BE2C (cell line): ENCODE results near the gene ALOX12.
A peak's percentile ranks its signal among the peaks of the same experiment; 100 is the strongest.

Experiments used
- DNase-seq: peaks from one replicate; pipeline ENCODE4 v3.0.0-alpha.2; 2020
- H3K27me3 ChIP-seq: fragments of 250-450 bp; sonication (Bioruptor Pico); 2 replicates; pipeline ENCODE4 v1.5.1; 2020; ENCODE audit warnings: mild to moderate bottlenecking
- H3K36me3 ChIP-seq: fragments of 250-450 bp; sonication (Bioruptor Pico); 2 replicates; pipeline ENCODE4 v1.5.1; 2020; ENCODE audit warnings: mild to moderate bottlenecking
- H3K4me1 ChIP-seq: fragments of 250-450 bp; sonication (Bioruptor Pico); 2 replicates; pipeline ENCODE4 v1.5.1; 2020
- H3K4me3 ChIP-seq: 2 replicates; pipeline ENCODE4 v1.5.1; 2011; ENCODE audit warnings: low read depth, low read length
- H3K9me3 ChIP-seq: fragments of 250-450 bp; sonication (Bioruptor Pico); 2 replicates; pipeline ENCODE4 v1.5.1; 2020
- TF ChIP-seq, protein P1 (sequence below): IDR thresholded peaks from 2 replicates; pipeline ENCODE4 v1.5.1; 2012; ENCODE audit warnings: mild to moderate bottlenecking, low read depth, low read length

Gene ALOX12

DNA sequence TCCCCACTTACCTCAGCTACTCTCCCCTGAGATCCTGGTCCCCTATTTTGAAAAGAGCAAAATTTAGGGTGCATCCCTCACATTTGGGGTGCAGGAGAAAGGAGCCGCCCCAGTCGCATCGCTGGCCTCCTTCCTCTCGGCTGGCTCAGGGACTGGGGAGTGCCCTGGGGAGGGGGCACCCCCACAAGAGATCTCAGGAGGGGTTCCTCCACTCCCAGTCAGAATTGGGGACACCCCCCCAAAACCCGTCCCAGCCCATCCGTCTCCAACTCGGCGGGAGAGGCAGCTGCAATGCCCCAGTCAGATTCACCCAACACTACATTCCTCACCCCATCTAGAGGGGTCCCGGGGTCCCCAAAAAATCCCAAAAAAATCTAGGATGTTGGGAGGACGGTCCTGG lies 23.5 kb downstream of the ALOX12 start:
- H3K4me3 ChIP-seq = peak overlapping the region; percentile 57
- no peak for DNase-seq
- no peaks in the 10 kb centered on the region for H3K27me3 ChIP-seq

DNA sequence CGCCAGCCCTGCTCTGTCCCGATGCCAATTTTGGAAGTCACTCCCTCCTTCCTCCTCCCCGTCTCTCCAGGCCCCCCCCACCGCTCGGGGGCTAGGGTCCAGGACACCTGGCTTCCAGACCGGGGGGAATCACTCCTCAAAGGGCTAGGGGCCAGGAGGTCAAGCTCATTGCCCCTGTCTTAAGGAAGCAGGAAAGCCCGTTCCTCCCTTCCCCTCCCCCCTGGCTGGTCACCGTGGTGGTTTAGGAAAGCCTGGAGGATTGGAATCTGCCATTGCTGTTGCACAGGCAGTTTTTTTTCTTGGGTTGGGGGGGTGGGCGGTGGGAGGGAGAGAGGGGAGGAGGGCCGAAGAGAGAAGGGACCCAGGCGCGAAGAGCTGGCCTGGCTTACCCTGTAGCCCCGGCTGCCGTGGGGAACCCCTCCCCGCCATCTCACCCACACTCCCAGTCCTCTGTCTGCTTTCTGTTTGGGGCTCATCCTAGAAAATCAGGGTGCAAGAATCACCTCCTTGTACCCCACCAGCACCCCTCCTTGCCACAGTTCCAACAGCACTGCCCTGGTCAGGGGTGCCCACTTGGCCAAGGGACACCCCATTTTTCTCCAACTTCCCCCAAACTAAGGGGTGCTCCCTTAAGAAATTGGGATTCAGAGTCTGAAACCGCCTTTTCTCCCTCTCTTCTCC lies 24.1 kb downstream of the ALOX12 start:
- H3K27me3 ChIP-seq = no peaks in the 10 kb centered on the region
- H3K36me3 ChIP-seq = no peaks in the 10 kb centered on the region
- no peaks in the 10 kb centered on the region; the same call in 1 of the 2 replicates for H3K4me1 ChIP-seq
- DNase-seq = peak; percentile 64
- TF ChIP-seq, protein P1, sequence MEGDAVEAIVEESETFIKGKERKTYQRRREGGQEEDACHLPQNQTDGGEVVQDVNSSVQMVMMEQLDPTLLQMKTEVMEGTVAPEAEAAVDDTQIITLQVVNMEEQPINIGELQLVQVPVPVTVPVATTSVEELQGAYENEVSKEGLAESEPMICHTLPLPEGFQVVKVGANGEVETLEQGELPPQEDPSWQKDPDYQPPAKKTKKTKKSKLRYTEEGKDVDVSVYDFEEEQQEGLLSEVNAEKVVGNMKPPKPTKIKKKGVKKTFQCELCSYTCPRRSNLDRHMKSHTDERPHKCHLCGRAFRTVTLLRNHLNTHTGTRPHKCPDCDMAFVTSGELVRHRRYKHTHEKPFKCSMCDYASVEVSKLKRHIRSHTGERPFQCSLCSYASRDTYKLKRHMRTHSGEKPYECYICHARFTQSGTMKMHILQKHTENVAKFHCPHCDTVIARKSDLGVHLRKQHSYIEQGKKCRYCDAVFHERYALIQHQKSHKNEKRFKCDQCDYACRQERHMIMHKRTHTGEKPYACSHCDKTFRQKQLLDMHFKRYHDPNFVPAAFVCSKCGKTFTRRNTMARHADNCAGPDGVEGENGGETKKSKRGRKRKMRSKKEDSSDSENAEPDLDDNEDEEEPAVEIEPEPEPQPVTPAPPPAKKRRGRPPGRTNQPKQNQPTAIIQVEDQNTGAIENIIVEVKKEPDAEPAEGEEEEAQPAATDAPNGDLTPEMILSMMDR = no peak
- peak overlapping the region; percentile 57 for H3K4me3 ChIP-seq
- H3K9me3 ChIP-seq = no peaks in the 10 kb centered on the region

More for the DNA sequence above, 23.5 kb downstream of the ALOX12 start:
- TF ChIP-seq, protein P1 = no peak
- no peaks in the 10 kb centered on the region for H3K9me3 ChIP-seq
- no peaks in the 10 kb centered on the region for H3K36me3 ChIP-seq
- H3K4me1 ChIP-seq = no peaks in the 10 kb centered on the region; the same call in 1 of the 2 replicates

DNA sequence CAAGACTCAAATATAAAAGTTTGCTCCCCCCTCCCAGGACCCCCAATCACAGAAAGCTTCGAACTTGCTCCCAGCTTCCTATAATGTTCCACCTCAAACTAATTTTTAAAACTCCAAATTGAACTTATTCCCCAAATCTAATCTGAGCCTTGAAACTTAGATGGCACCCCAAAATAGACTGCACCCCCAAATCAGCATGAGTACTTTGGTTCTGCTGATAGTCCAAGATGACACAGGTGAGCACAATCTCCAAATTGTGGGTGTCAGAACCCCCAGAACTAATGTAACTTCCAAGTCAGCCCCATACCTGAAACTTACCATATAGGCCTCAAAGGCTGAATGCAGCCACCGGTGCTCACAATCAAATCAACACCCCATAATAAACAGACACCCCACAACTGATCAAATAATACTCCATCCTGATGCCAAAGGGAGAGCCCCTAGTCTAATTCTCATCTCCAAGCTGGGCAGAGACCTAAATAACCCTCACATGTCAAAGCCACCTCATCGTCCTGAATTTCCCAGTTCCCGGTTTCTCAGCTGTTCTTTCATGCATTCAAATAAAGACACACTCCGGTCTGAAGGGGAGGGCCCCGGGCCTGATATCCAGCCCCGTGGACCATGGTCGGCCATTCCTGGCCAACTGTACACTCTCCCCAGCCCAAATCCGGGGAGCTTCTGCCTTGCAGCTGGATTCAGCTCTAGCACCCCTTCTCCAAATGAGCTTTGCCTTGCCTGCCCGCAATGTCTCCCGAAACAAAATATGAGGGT lies 25.2 kb downstream of the ALOX12 start:
- no peak overlapping the region for H3K4me3 ChIP-seq
- TF ChIP-seq, protein P1 = no peak

DNA sequence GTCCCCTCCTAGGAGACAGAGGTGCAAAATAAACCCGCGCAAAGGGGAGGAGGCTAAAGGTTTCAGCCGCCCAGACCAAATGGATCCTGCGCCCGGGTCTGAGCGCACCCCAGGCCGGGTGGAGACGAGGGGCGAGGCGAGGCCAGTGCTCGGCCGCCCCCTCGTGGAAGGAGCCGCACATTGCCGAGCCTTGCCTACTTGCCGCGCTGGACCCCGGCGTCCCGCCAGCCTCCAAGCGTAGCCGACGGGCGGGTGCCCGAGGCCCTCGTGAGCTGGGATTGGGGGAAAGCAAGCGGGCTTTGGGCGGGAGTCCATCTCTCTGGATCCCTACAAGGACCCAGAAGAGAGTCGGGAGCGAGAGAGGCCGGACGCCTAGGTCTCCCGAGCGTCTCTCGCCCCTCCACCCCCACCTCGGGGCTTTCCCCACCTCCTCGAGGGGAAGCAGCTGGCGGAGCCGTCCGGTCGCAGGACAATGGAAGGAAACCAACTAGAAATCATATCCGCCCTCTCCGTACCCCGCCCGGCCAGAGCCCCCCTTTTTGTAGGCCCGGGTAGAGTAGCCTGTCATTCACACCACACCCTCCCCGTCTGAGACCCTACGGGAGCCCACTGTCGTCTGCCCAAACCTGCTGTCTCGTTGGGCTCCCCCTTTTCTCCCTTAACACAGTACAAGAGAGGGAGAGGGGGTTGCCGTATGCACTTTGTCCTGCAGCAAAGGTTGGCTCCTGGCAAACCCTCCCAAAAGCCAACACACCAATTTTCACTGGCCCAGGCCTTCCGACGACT lies 26.3 kb downstream of the ALOX12 start:
- Histone ChIP-seq H3K9me3 (no peaks in the 10 kb centered on the region), H3K4me3 (no peak overlapping the region), H3K36me3 (no peaks in the 10 kb centered on the region), H3K27me3 (no peaks in the 10 kb centered on the region), H3K4me1 (no peaks in the 10 kb centered on the region; the same call in 1 of the 2 replicates)
- TF ChIP-seq, protein P1 = peak; percentile 65
- peak; percentile 70 for DNase-seq

More for the DNA sequence above, 25.2 kb downstream of the ALOX12 start:
- DNase-seq = no peak
- Histone ChIP-seq H3K27me3 (no peaks in the 10 kb centered on the region), H3K36me3 (no peaks in the 10 kb centered on the region), H3K9me3 (no peaks in the 10 kb centered on the region), H3K4me1 (no peaks in the 10 kb centered on the region; the same call in 1 of the 2 replicates)

DNA sequence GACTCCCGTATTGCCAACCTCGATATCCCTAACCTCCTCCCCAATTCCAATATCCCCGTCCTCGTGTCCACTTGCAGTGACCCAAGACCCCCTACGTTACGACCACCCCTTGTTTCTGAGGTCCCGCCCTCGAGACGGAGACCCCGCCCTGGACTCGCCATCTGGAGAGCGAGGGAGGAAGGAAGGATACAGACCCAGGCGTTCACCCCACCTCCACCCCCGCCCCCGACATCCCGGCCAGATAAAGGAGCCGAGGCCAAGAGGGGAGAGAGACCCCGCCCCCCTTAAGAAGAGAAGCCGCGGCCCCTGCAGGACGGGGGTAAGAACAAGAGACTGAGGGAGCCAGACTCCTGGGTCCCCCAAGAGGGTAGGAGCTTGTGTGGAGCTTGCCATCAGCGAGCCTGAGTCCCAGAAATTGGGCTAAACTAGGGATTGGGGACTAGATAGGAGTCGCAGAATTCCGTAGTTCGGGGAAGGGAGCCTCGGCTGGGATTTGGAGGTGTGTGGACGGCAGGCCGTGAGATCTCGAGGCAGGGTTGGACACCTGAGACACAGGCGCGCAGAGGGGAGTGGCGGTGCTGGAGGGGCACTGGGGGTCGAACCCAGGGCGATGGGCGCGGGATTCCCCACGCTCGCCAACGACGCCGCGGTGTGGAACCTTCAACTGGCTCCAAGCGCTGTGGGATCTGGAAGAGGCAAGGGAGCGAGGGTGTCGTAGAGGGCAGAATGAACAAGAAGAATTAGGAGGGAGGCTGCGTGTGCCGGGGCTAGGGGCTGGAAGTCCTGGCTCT lies 27.1 kb downstream of the ALOX12 start, which contains the start of gene BCL6B:
TSS of gene BCL6B (plus strand) at position 270 of the 791 bp plus-strand sequence. CDS start 622 bp downstream, outside the sequence.
- H3K9me3 ChIP-seq = no peaks in the 10 kb centered on the region
- no peaks in the 10 kb centered on the region for H3K36me3 ChIP-seq
- no peak for DNase-seq
- no peaks in the 10 kb centered on the region for H3K27me3 ChIP-seq
- no peaks in the 10 kb centered on the region; the same call in 1 of the 2 replicates for H3K4me1 ChIP-seq
- TF ChIP-seq, protein P1 = no peak
- H3K4me3 ChIP-seq = no peak within 1 kb of the TSS
